Fibroblast of skin of abdomen (primary cell): Measurements from ENCODE around the gene TMEM205.
"Not testable (repeated sequence)": the region's sequence is repeated elsewhere in the genome, so short reads cannot be mapped to it uniquely, and the experiment has no call there.

Experiments
- DNase-seq: peaks from one replicate; pipeline ENCODE4 v3.0.0-alpha.2; 2013

Gene TMEM205

GRCh38 chr19:11339254-11340098 lies 6.6 kb downstream of the TMEM205 start, which contains the start of gene RAB3D:
RAB3D (minus strand) TSS chr19:11339657; CDS start chr19:11337399, 2,258 bp downstream.
- peak; percentile 86 for DNase-seq

- DNase-seq = no peak
Measured at GRCh38 chr19:11338569-11339253, 7.4 kb downstream of the TMEM205 start.

- DNase-seq = no peak
Measured at GRCh38 chr19:11338121-11338520, 7.9 kb downstream of the TMEM205 start.

GRCh38 chr19:11337080-11337479 lies 9.0 kb downstream of the TMEM205 start:
- no peak for DNase-seq

GRCh38 chr19:11335449-11336146 lies 10.5 kb downstream of the TMEM205 start:
- DNase-seq = no peak

- not testable (repeated sequence) for DNase-seq
Measured at GRCh38 chr19:11333838-11334237, 12.2 kb downstream of the TMEM205 start.

- DNase-seq = no peak
Measured at GRCh38 chr19:11332822-11333221, 13.2 kb downstream of the TMEM205 start.

GRCh38 chr19:11331502-11331901 lies 14.6 kb downstream of the TMEM205 start:
- DNase-seq = no peak

GRCh38 chr19:11330127-11330526 lies 15.9 kb downstream of the TMEM205 start:
- DNase-seq = no peak

- DNase-seq = no peak
Measured at GRCh38 chr19:11325544-11325943, 20.5 kb downstream of the TMEM205 start.

- no peak for DNase-seq
Measured at GRCh38 chr19:11324748-11325389, 21.2 kb downstream of the TMEM205 start.

- peak; percentile 94 for DNase-seq
Measured at GRCh38 chr19:11324079-11324661, 21.9 kb downstream of the TMEM205 start.

- DNase-seq = no peak
Measured at GRCh38 chr19:11323601-11324078, 22.4 kb downstream of the TMEM205 start.

GRCh38 chr19:11322269-11323024 lies 23.6 kb downstream of the TMEM205 start:
- no peak for DNase-seq

- no peak for DNase-seq
Measured at GRCh38 chr19:11321191-11322126, 24.6 kb downstream of the TMEM205 start.

GRCh38 chr19:11320278-11320995 lies 25.6 kb downstream of the TMEM205 start:
- not testable (repeated sequence) for DNase-seq

GRCh38 chr19:11306337-11306736 lies 39.7 kb downstream of the TMEM205 start:
- DNase-seq = no peak

GRCh38 chr19:11304936-11305335 lies 41.1 kb downstream of the TMEM205 start:
- DNase-seq = no peak

- no peak for DNase-seq
Measured at GRCh38 chr19:11300811-11301120, 45.3 kb downstream of the TMEM205 start.
